ENCODE data around the gene FHIT. TPM values are rescaled to one million over a fixed set of nuclear protein-coding genes. Genes with fewer than 3 reads are reported as not detected.
"Not testable (repeated sequence)": the region's sequence is repeated elsewhere in the genome, so short reads cannot be mapped to it uniquely, and the experiment has no call there.

FHIT gene
- total RNA-seq, 2 donors from 2014 or later: 10.4 to 15.8 TPM

DNA sequence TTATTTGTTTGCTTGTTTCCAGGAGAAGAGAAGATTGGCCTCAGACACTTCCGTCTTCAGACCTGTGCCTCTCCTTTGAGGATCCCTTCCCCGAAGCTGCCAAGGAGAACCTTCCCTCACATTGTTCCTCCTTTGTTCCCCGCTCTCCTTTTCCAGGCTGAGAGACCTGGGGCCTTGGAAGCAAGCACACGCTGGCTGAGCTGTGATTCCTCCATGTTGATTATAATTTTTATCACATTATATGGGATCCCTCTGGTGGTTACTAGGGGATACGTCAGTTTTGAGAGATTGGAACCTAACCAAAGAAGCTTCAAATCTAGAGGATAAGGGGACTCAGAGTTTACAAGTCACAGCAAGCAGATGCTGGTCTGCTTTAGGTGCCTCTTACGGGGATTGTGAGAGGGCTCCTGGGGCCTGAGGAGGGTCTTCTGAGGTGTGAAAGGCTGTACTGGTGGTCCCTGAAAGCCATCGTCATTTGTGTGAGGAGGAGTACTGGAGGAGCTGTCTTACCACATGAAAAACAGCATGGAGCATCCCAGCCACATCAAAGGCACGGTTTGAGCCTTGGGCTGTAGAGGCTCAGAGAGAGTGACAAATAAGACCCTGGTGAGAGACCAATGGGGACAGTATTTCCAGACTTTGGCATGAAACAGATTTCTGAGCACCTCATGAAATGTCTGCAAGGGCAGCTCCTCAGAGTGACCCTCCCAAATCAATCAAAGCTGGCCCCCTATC, 1441.4 kb downstream of the FHIT start:
- no peak overlapping the region for H3K27ac ChIP-seq
- ATAC-seq: no peak
- TF ChIP-seq POLR2A (IDR thresholded peaks at IDR 0.05): no peak
- TF ChIP-seq, protein P1, sequence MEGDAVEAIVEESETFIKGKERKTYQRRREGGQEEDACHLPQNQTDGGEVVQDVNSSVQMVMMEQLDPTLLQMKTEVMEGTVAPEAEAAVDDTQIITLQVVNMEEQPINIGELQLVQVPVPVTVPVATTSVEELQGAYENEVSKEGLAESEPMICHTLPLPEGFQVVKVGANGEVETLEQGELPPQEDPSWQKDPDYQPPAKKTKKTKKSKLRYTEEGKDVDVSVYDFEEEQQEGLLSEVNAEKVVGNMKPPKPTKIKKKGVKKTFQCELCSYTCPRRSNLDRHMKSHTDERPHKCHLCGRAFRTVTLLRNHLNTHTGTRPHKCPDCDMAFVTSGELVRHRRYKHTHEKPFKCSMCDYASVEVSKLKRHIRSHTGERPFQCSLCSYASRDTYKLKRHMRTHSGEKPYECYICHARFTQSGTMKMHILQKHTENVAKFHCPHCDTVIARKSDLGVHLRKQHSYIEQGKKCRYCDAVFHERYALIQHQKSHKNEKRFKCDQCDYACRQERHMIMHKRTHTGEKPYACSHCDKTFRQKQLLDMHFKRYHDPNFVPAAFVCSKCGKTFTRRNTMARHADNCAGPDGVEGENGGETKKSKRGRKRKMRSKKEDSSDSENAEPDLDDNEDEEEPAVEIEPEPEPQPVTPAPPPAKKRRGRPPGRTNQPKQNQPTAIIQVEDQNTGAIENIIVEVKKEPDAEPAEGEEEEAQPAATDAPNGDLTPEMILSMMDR (IDR thresholded peaks at IDR 0.05): peak in 5 of 7 experiments; percentile 10 to 39 (median 35)
- H3K9me3 ChIP-seq: no peaks in the 10 kb centered on the region
- WGBS, 2 donors: 73 to 81% methylated on average over 8 of the region's 8 CpGs
- no peaks in the 10 kb centered on the region for H3K4me1 ChIP-seq
- no peaks in the 10 kb centered on the region for H3K27me3 ChIP-seq
- H3K4me3 ChIP-seq: no peak overlapping the region
- no peaks in the 10 kb centered on the region for H3K36me3 ChIP-seq (replicated peaks in 1 of 2; ENCODE audit: insufficient read depth in 1 of 2, low read depth in 2 of 2)
- intact Hi-C loops (cut with DNase I): no loop called here
- peak in 1 of 4 donors; percentile 3 for DNase-seq

DNA sequence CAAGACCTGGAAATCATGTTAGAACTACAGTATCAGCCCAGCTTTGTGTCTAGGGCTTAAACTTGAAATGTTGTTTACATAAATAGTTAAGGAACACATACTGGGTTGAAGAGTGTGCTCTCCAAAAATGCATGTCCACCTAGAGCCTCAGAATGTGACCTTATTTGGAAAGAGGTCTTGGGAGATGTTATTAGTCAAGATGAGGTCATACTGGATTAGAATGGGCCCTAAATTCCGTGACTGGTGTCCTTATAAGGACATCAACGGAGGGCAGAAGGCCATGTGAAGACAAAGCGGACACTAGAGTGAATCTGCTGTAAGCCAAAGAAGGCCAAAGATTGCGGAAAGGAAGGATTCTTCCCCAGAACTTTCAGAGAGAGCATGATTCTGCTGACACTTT, 1442.2 kb downstream of the FHIT start:
- Histone ChIP-seq H3K27me3 (no peaks in the 10 kb centered on the region), H3K4me1 (no peaks in the 10 kb centered on the region), H3K27ac (no peak overlapping the region), H3K36me3 (replicated peaks in 1 of 2; ENCODE audit: insufficient read depth in 1 of 2, low read depth in 2 of 2) (no peaks in the 10 kb centered on the region), H3K4me3 (no peak overlapping the region), H3K9me3 (no peaks in the 10 kb centered on the region)
- TF ChIP-seq POLR2A (IDR thresholded peaks at IDR 0.05): no peak
- TF ChIP-seq, protein P1 (IDR thresholded peaks at IDR 0.05): no peak
- intact Hi-C loops (cut with DNase I): no loop called here
- DNase-seq (no peak), ATAC-seq (no peak)
- 67 to 79% methylated on average over 4 of the region's 4 CpGs for WGBS, 2 donors

DNA sequence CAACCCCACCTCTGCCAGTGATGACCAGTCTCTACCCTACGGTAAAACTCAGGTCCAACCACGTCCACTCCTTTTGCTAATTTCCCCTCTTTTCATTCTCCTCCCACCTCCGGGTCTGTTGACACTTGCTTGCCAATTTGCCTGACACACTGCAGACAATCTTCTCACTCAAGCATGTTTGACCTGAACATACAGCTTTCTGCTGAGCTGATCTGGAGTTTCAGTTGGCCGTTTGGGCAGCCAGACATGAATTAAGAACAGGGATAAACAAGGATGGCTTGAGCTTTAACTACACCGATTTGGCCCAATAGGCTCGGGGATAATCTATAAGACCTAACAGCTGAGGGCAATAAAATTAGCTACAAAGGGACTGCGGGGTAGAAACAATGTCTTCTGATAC, 1442.8 kb downstream of the FHIT start:
- TF ChIP-seq, protein P1 (IDR thresholded peaks at IDR 0.05): no peak
- no peak for TF ChIP-seq POLR2A (IDR thresholded peaks at IDR 0.05)
- ATAC-seq (no peak), DNase-seq (no peak)
- no peak overlapping the region for H3K27ac ChIP-seq
- H3K4me1 ChIP-seq: no peaks in the 10 kb centered on the region
- 85 to 86% methylated on average over 7 of the region's 7 CpGs for WGBS, 2 donors
- no peaks in the 10 kb centered on the region for H3K36me3 ChIP-seq (replicated peaks in 1 of 2; ENCODE audit: insufficient read depth in 1 of 2, low read depth in 2 of 2)
- intact Hi-C loops (cut with DNase I): no loop called here
- H3K4me3 ChIP-seq: no peak overlapping the region
- H3K27me3 ChIP-seq: no peaks in the 10 kb centered on the region
- H3K9me3 ChIP-seq: no peaks in the 10 kb centered on the region

DNA sequence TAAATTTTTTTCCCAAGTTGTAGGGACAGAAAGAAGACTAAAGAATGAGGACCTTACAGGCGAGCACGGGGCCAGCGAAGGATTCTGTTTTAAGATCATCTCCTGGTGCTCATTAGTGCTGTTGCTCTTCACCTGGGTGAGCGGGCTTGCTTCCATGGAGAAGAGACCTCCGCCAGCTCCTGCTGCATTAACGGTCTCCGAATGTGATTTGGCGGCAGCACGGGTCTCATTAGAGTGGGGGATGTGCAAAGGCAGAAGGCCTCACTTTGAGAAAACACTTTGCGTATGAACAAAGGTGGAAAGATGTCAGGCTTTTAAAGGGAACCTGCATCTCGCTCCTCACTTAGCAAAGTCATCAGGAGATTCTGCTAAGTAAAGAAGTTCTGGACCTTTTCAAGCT, 1448.0 kb downstream of the FHIT start:
- DNase-seq (no peak), ATAC-seq (no peak)
- Histone ChIP-seq H3K9me3 (no peaks in the 10 kb centered on the region), H3K36me3 (replicated peaks in 1 of 2; ENCODE audit: insufficient read depth in 1 of 2, low read depth in 2 of 2) (no peaks in the 10 kb centered on the region), H3K4me1 (no peaks in the 10 kb centered on the region), H3K4me3 (no peak overlapping the region), H3K27ac (no peak overlapping the region), H3K27me3 (no peaks in the 10 kb centered on the region)
- intact Hi-C loops (cut with DNase I): no loop called here
- TF ChIP-seq POLR2A (IDR thresholded peaks at IDR 0.05): no peak
- TF ChIP-seq, protein P1 (IDR thresholded peaks at IDR 0.05): no peak
- whole genome bisulfite sequencing, 2 donors: 94 to 95% methylated on average over 11 of the region's 11 CpGs

DNA sequence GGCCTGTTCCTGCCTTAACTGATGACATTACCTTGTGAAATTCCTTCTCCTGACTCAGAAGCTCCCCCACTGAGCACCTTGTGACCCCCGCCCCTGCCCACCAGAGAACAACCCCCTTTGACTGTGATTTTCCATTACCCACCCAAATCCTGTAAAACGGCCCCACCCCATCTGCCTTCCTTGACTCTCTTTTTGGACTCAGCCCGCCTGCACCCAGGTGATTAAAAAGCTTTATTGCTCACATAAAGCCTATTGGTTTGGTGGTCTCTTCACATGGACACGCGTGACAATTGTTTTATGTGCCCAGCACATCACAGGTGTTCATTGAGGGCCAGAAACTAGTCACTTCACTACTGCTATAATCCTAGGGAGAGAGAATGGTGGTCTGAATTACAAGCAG, 1448.8 kb downstream of the FHIT start:
- H3K36me3 ChIP-seq (replicated peaks in 1 of 2; ENCODE audit: insufficient read depth in 1 of 2, low read depth in 2 of 2); H3K4me3 ChIP-seq; ATAC-seq; DNase-seq; H3K27ac ChIP-seq; H3K27me3 ChIP-seq; H3K9me3 ChIP-seq; intact Hi-C loops (cut with DNase I); H3K4me1 ChIP-seq: not testable (repeated sequence)
- WGBS, 2 donors: 85% methylated on average over 5 of the region's 5 CpGs
